ENCODE data around the gene MTX3.

The MTX3 gene, protein sequence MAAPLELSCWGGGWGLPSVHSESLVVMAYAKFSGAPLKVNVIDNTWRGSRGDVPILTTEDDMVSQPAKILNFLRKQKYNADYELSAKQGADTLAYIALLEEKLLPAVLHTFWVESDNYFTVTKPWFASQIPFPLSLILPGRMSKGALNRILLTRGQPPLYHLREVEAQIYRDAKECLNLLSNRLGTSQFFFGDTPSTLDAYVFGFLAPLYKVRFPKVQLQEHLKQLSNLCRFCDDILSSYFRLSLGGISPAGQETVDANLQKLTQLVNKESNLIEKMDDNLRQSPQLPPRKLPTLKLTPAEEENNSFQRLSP

DNA sequence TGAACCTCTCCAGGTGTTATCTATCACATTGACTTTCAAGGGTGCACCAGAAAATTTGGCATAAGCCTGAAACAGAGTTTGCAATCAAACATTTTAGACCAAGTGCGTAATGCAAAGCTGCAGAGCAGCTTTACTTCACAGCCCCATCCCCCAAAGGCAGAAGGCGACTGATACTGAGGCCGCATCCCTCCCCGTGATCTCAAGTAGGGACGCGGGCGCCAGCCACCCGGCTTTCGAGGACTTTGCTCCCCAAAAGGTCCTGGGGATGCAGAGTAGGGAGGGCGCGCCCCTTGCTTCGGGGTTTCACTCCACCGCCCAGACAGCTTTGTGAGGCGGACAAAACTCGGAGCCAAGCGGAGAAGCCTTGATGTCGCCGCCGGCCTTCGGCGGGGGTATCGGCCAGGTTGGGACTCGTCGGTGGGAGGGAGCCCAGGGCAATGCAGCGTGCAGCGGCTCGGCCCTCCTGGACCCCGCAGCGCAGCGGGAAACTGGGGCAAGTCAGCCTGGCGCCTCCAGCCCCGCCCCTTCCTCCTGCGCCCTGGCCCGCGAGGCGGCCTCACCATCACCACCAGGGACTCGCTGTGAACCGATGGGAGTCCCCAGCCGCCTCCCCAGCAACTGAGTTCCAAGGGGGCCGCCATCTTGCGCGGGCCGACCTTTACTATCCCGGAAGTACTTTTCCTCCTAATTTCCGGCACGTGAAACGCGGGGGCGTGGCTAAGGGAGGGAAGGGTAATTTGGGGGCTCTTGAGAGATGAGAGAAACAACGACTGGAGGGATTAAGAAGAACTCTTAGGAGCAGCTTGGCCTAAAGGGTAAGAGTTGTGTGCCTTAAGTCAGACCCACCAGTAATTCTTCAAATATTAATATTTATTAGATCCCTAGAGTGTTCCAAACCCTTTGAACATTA lies at the start of gene MTX3:
Gene MTX3 (minus strand): TSS at position 665 of the 910 bp plus-strand sequence. CDS start 24 bp downstream, at position 641.
- FAIRE-seq (no peak), DNase-seq (ENCODE audit: low spot score) (peak; percentile 86)

DNA sequence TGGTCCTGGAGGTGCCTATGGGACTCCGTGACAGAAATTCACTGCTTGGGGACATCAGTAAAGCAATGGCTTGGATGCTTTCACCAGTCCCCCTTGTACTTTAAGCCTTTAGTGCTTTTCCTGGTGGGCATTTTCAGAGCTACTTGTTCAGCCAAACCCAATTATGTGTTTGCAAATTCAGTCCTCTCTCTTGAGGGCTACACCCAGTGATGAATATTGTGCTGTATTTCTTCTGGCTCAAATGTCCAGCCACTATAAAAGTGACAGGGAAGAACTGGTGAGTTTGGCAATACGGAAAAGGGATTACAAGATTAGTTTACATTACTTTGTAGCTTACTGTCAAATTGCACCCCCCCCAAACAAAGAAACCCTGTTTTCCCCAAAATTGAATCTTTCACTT lies 48.6 kb upstream of the MTX3 start:
- FAIRE-seq, result no peak
- DNase-seq (ENCODE audit: low spot score), result no peak

DNA sequence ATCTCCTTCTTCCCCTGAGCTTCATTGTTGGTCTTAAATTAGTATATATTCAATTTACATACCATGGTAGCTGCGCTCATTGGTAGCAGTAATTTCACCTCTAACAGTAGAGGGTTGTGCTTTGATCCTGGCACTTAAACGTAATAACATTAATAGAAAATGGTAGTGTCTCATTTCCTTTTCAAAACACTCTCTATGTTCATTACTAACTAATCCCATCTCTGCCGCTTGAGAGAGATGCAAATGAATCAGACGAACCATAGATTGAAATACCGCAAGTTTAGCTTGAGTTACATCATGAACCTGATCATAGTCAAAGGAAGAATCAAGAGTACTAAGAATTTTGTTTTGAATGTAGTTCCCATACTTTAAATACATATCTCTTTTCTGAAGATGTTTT lies 46.3 kb upstream of the MTX3 start:
- FAIRE-seq (no peak), DNase-seq (ENCODE audit: low spot score) (no peak)

DNA sequence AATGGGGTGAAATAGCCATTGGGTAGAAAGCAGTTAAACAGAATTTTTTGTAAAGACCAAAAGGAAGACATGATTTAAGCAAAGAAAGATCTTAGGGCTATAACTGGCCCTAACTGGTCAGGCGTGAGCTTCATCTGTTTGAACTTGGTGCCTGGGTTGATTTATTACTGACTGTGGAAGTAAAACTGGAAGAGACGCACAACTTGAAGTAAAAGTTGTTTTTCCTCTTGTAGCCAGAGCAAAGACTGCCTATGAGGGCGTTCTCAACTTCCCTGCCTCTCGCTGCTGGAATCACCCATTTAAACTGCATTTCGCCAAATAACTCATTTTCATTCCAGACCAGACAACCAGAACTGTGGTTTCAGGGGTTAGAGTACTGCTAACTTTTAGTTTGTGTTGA lies 45.6 kb upstream of the MTX3 start:
- DNase-seq (ENCODE audit: low spot score) (no peak), FAIRE-seq (no peak)

DNA sequence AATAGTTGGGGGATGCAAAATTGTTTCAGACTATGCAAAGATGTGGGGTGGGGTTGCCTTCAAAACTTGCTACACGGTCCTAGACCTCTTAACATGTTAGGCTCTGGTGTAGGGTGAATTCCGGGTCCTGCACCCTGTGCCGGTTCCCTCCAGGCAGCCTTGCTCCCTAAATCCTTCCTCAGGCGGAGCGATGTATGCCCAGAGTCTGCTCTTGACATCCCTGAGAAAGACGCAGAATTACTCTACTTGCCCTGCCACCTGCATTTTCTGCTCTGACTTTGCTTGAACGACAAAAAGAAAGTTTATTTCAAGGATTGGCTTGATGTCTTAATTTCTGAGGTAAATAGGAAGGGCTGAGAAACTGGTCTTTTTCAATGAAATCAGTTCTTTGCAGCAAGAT lies 44.8 kb upstream of the MTX3 start:
- DNase-seq (ENCODE audit: low spot score), result no peak
- no peak for FAIRE-seq

DNA sequence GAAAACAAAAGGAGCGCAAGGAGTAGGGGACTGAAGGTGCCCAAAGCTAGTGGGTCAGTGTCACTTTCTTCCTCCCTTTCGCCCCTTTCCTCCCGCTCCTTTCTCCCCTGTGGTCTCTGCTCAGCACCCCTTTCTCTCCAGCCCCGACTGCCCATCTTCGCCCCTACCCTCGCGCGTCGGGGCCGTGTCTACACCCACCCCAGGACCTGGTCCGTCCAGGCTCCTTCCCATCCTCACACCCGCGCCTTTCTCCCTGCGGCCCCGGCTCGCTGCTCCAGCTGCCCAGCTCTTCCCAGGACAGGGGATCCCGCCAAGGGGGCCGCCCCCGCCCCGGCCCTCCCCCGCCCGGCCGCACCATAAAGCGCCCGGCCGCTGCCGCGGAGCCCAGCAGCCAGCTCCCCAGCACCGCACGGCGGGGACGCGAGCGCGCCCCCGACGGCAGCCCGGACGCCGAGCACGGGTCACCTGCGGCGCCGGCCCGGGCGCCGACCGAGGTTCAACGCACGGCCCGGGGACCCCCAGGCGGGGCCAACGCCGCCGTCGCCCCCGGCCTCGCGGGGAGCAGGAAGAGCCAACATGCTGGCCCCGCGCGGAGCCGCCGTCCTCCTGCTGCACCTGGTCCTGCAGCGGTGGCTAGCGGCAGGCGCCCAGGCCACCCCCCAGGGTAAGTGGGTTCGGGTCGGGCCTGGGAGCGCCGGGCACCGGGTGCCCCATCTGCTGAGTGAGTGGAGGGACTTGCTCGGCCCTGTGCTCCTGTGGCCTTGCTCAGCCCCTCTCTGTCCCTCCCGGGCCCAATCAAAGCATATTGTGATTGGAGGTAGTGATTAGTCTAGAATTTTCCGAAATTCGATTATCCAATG lies 44.1 kb upstream of the MTX3 start, which contains the start of gene THBS4:
Gene THBS4 (plus strand): TSS at position 387 of the 860 bp plus-strand sequence. CDS start 190 bp downstream, at position 577.
- DNase-seq (ENCODE audit: low spot score), result peak; percentile 61
- no peak for FAIRE-seq

DNA sequence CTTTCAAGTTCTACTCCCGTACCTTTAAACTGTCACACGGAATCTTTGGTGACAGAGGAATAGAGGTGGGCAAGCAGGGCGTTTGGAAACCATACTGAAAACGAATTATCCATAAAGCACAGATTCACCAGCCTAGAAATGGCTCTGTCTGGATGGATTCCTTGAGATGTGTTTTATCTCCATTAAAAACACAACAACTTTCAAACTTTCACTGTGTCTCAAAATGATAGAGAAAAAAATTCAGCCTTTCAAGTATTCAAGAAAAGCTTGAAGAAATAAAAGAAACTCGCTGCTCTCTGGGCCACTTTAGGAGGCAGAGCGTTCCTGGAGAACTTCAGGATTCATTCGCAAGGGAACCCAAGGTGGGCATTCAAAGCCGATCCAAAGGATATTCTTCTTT lies 43.5 kb upstream of the MTX3 start:
- no peak for DNase-seq (ENCODE audit: low spot score)
- no peak for FAIRE-seq

DNA sequence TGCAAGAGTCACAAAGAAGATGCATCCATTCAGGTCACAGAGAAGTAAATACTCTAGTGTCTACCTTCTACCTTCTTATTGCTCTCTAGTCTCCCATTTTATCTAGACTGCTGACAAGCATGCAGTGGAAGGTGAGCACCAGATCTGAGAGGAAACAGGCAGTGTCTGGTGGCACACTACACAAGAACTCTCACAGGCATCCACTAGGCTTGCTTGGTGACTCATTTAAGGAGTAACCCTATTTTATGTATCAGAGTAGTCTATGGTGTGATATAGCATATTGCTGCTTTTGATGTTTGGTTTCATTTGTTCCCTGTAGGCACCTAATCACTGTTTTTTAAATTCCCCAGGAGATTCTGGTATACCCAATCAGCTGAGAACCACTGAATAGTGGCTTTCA lies 42.5 kb upstream of the MTX3 start:
- DNase-seq (ENCODE audit: low spot score) (no peak), FAIRE-seq (no peak)

DNA sequence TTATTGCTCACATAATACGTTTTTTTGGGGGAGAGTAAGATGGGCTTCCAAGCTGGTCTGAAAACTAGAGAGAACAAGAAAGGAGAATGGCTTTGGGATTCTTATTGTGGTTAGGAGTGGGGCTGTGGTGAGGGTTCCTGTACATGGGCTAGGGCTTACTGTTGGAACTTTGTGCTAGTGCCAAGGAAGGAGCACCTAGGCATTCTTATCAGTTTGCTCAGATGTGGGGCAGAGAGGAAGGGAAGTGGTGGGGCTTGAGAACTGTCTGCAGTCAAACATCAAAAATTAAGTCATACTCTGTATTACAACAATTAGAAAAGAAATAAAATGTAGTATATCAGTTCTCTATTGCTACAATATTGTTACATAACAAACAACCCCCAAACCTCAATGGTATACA lies 40.0 kb upstream of the MTX3 start:
- DNase-seq (ENCODE audit: low spot score) (no peak), FAIRE-seq (no peak)

DNA sequence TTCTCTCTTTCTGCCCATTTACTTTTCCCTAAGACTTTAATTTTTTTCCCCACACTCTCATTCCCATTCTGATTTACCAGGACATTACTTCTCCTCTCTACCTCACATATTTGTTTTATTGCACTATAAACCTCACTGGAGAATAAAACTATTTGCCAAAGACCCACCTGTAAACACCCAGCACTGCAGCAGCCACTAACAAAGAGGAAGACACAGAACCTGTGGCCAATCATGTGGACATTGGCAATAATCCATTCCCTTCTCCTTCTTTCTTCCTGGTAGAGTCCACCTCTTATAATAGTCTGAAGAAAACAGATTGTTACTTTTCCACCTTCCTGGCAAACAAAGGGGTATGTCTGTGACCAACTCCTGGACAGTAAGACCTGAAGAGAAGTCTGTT lies 35.8 kb upstream of the MTX3 start:
- no peak for FAIRE-seq
- no peak for DNase-seq (ENCODE audit: low spot score)

DNA sequence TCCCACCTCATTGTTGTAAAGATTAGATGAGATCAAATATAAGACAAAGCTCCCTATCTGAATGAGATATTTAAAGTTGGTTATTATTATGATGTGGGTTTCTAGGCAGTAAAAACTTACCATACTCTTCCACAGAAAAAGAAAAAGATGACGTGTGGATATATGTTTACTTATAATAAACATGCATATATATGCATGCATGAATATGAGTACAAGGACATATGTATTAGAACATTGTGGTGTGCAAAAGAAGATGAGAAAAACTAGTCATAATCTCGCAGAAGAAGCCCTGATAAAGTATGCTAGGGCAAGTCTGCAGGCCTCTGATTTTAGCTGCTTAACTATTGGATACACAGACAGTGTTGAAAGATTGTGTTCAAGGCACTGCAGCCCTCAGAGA lies 34.0 kb upstream of the MTX3 start:
- no peak for FAIRE-seq
- DNase-seq (ENCODE audit: low spot score), result no peak

DNA sequence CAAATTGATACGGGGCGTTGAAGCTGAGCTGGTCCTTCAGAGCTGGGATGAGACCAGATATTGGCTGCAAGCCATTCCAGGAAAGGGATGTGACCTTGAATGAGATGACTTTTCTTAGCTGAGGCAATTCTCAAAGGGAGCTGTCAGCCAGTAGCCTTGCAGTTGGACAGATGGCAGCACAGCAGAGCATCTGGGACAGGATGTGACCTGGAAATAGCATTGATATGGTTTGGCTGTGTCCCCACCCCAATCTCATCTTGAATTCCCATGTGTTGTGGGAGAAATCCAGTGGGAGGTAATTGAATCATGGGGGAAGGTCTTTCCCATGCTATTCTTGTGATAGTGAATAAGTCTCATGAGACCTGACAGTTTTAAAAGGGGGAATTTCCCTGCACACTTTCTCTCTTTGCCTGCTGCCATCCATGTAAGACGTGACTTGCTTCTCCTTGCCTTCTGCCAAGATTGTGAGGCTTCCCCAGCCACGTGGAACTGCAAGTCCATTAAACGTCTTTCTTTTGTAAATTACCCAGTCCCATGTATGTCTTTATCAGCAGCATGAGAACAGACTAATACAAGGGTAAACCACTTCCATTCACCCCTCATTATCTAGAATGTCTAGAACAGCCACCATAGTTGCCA lies 19.8 kb upstream of the MTX3 start:
- FAIRE-seq, result no peak
- no peak for DNase-seq (ENCODE audit: low spot score)

DNA sequence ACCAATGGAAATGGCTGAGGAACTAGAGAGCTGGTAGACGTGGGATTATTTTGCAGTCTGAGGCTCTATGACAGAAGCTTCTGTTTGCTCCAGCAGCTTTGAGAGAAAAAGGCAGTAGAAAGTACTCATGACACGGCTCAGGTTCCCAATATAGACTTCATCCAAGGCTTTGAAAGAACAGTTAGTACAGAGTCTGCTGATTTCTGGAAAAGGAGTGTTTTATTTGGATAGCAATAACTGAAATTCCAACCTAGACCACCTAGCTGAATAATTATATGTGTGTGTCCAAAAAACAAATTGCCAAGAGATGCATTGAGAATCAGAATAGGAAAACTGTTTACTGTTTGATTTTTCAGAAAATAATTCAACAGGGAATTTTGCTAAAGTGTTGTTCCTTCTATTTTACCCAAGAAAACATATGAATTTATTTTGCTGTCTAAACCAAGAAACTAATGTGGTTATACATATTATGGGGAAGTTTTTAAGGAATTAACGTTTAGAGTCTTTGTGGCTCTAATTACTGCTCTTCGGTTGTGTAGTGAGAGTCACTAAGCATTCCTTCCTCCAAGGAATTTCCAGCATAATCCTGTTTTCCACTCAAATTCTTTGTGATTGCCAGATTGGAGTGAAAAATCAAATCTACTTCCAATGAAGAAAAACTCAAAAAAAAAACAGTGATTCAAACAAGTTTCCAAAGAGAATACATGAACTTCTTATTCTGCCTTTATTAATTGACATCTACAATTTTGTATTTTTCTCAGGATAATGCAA lies 18.1 kb upstream of the MTX3 start:
- FAIRE-seq, result no peak
- no peak for DNase-seq (ENCODE audit: low spot score)

DNA sequence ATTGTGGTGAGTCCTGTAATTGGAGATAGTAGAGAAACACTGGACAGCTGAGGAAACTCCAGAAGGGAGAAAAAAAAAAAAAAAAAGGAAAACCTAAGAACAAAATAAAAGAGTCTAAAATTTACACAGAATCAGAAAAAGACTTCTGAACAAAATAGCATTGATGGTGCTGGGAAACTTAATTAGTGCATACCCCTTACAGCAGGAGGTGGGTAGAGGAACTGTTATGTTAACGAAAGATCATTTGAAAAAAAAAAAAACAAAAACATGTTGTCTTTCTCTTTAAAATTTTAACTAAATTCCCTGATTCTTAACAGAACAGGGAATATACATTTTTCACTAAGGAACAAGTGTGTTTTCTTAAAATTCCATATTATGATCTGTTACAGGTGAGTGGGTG lies 11.6 kb upstream of the MTX3 start:
- no peak for FAIRE-seq

DNA sequence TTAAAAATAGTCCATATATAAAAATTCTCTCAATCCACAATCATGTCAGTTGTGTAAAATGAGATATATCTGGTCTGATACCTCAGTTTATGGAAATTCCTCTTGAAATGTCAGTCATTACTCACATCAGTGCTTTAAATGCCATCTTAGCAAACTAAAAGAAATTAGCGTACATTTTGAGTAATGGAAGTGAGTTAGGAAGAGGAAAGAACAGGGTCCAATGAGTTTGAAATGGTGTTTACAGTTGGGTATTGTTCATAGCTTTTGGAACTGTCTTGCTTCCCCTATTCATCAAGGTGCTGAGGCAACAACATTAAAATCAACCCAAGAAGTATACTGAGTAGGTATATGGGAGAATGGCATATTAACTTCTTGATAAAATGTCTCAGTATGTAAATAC lies 8.7 kb upstream of the MTX3 start:
- FAIRE-seq (no peak), DNase-seq (ENCODE audit: low spot score) (no peak)

More for the DNA sequence above, 11.6 kb upstream of the MTX3 start:
- DNase-seq (ENCODE audit: low spot score), result no peak

DNA sequence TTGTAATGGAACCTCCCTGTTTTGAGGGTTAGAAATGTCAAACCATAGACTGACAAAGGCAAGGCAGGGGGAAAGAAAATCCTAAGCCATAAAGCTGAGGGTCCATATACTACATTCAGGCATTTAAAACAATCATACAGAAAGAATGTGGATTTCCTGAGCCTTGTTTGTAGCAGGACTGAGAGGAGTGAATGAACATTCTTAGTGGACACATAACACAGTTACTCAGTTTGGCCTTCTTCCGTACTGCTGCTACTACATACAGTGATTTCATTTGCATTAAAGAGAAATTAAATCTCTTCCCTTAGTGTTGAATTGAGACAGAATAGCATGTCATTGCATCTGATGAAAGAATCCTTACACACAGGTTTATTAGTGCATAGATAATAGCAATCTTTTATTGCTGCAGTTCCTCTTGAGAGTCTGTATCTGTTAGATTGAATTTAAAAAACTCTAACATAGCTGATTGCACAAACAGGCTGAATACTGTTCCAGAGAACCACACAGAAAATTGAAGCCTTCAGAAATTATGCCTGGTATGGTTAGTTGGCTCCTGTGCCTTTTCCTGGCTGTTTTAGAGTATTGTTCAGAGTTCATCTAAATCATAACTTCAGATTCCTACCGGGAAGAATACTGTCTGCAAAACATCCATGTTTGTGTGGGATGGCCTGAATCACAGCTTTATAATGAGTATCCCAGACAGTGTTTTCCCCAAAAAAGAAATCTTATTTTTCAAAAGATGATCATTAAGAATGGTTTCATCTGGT lies 2.0 kb upstream of the MTX3 start:
- no peak for FAIRE-seq

DNA sequence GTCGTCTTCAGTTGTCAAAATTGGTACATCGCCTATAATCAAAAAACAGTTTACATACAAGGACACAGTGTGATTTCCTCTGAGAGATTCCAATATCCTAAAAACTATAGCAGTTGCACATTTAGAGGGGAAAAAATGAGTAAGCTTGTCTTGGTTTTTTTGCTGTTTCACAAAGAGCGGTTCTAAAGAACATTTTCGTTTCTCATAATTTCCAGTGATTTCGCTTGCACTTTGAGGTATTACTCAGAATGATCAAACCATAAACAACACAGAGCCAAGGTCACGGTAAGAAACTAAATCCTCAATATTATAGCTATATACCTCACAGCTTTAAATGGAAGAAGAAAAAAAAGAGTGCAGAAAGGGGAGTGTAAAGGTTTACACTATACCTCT lies 861 bp downstream of the MTX3 start:
- no peak for FAIRE-seq
- no peak for DNase-seq (ENCODE audit: low spot score)

More for the DNA sequence above, 2.0 kb upstream of the MTX3 start:
- no peak for DNase-seq (ENCODE audit: low spot score)

DNA sequence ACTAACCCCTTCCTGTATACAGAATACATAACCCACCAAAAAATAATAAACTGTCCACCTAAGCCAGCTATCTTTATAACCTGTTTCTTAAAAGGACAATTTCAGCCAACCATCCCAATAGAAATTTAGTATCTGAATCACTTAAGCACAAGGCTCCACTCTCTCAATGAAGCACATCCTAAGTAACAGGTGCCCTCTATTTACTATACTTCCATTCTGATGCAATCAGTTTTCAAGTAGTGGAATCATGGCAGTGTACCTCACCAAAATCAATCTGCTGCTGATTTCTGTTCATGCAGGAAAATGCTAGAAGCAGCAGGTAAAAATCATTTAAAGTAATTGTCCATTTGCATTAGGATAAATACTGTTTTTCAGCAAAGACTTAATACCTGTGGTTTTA lies 4.8 kb downstream of the MTX3 start:
- DNase-seq (ENCODE audit: low spot score) (no peak), FAIRE-seq (no peak)

DNA sequence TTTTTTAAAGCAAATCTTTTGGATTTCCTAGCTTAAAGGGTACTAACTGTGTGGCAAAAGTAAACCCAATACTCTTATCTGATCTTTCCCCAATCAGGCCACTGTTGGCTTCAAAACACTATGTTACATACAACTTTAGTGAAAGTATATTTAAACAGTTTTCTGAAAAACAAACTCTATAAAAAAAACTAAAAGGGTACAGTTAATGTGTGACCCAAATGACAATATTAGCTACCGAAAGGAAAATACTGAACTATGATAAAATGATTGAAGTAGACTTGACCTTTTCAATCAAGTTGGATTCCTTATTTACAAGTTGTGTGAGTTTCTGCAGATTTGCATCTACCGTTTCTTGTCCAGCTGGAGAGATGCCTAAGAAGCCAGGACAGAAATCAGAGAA lies 5.8 kb downstream of the MTX3 start:
- FAIRE-seq, result no peak

DNA sequence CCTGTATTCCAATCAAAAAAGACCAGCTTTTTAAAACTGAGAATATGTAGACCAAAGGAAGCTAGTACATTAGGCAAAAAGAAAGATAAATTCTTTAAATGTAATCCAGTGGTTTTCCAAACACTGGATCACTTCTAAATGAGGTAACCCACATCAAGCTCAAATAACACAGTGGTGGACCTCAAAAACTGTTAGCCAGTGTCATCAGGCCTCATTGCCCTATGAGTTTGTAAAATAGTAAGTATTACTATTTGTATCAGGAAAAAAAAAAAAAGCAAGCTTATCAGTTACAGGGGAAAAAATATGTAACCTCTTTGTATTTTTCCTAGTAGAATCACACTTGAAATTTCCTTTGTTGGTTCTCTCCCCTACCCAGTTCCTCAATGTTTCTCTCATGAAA lies 6.7 kb downstream of the MTX3 start:
- FAIRE-seq (no peak), DNase-seq (ENCODE audit: low spot score) (no peak)

More for the DNA sequence above, 5.8 kb downstream of the MTX3 start:
- DNase-seq (ENCODE audit: low spot score), result no peak
